GM18858 (cell line): Measurements from ENCODE around the gene OLFM2.
"Not testable (repeated sequence)": the region's sequence is repeated elsewhere in the genome, so short reads cannot be mapped to it uniquely, and the experiment has no call there.

Experiments
- ATAC-seq: cut with Tn5 transposase; IDR thresholded peaks from one replicate; pipeline ENCODE4 v1.9.1; 2021; ENCODE audit not compliant: unreplicated experiment

Gene OLFM2

GRCh38 chr19:9863759-9864158, 72.6 kb downstream of the OLFM2 start:
- no peak for ATAC-seq

- ATAC-seq = no peak
Measured at GRCh38 chr19:9862938-9863337, 73.4 kb downstream of the OLFM2 start.

GRCh38 chr19:9861503-9861902, 74.8 kb downstream of the OLFM2 start:
- no peak for ATAC-seq

- no peak for ATAC-seq
Measured at GRCh38 chr19:9860407-9860806, 75.9 kb downstream of the OLFM2 start.

GRCh38 chr19:9858766-9859165, 77.5 kb downstream of the OLFM2 start:
- no peak for ATAC-seq

GRCh38 chr19:9857920-9858746, 78.2 kb downstream of the OLFM2 start:
- no peak for ATAC-seq

GRCh38 chr19:9857076-9857721, 79.1 kb downstream of the OLFM2 start:
- no peak for ATAC-seq

GRCh38 chr19:9856609-9857008, 79.7 kb downstream of the OLFM2 start:
- ATAC-seq = no peak

- no peak for ATAC-seq
Measured at GRCh38 chr19:9854282-9854846, 82.0 kb downstream of the OLFM2 start.

GRCh38 chr19:9850235-9850959, 85.9 kb downstream of the OLFM2 start:
- no peak for ATAC-seq

- no peak for ATAC-seq
Measured at GRCh38 chr19:9849791-9850190, 86.5 kb downstream of the OLFM2 start.

- no peak for ATAC-seq
Measured at GRCh38 chr19:9848762-9849161, 87.6 kb downstream of the OLFM2 start.

- no peak for ATAC-seq
Measured at GRCh38 chr19:9848060-9848459, 88.3 kb downstream of the OLFM2 start.

GRCh38 chr19:9847087-9847671, 89.1 kb downstream of the OLFM2 start:
- ATAC-seq = no peak

GRCh38 chr19:9843626-9844273, 92.6 kb downstream of the OLFM2 start:
- ATAC-seq = not testable (repeated sequence)

GRCh38 chr19:9842834-9843625, 93.3 kb downstream of the OLFM2 start:
- no peak for ATAC-seq

GRCh38 chr19:9839415-9839814, 96.9 kb downstream of the OLFM2 start:
- ATAC-seq = no peak

GRCh38 chr19:9838324-9838723, 98.0 kb downstream of the OLFM2 start:
- no peak for ATAC-seq

GRCh38 chr19:9836021-9836420, 100.3 kb downstream of the OLFM2 start:
- ATAC-seq = no peak

- ATAC-seq = no peak
Measured at GRCh38 chr19:9835507-9835949, 100.8 kb downstream of the OLFM2 start.
